MM.1S (cell line): Measurements from ENCODE around the gene DPAGT1.

Source experiments
- DNase-seq: peaks from one replicate; pipeline ENCODE4 v3.0.0-alpha.2; 2015
- H2AFZ ChIP-seq: fragments of 300-600 bp; sonication (generic); 2 replicates; pipeline ENCODE4 v1.6.0; 2016; ENCODE audit warnings: antibody characterized with exemption, low read length
- H3F3A ChIP-seq: fragments of 300-600 bp; sonication (generic); 2 replicates; pipeline ENCODE4 v1.6.1; 2016; ENCODE audit warnings: mild to moderate bottlenecking, antibody characterized with exemption, low read length, moderate library complexity, mixed read lengths; ENCODE audit not compliant: insufficient read depth
- H3K27ac ChIP-seq: fragments of 300-600 bp; sonication (generic); 2 replicates; pipeline ENCODE4 v1.5.1; 2016; ENCODE audit warnings: mild to moderate bottlenecking, low read length
- H3K27me3 ChIP-seq: fragments of 300-600 bp; sonication (generic); replicated peaks from 2 replicates; pipeline ENCODE4 v1.6.0; 2016; ENCODE audit warnings: low read length; ENCODE audit not compliant: insufficient read depth
- H3K36me3 ChIP-seq: fragments of 300-600 bp; sonication (generic); replicated peaks from 2 replicates; pipeline ENCODE4 v1.6.1; 2016; ENCODE audit warnings: mild to moderate bottlenecking, low read length, mixed read lengths; ENCODE audit not compliant: insufficient read depth
- H3K4me1 ChIP-seq: fragments of 300-600 bp; sonication (generic); 2 replicates; pipeline ENCODE4 v1.6.1; 2016; ENCODE audit warnings: low read length, mixed read lengths
- H3K4me2 ChIP-seq: fragments of 300-600 bp; sonication (generic); 2 replicates; pipeline ENCODE4 v1.6.0; 2016; ENCODE audit warnings: low read depth, low read length
- H3K4me3 ChIP-seq: fragments of 300-600 bp; sonication (generic); 2 replicates; pipeline ENCODE4 v1.5.1; 2016; ENCODE audit warnings: low read length, mixed read lengths
- H3K79me2 ChIP-seq: fragments of 300-600 bp; sonication (generic); 2 replicates; pipeline ENCODE4 v1.6.1; 2016; ENCODE audit warnings: mixed run types, low read length, mixed read lengths
- H3K9ac ChIP-seq: fragments of 300-600 bp; sonication (generic); 2 replicates; pipeline ENCODE4 v1.6.1; 2016; ENCODE audit warnings: low read length, mixed read lengths
- H3K9me2 ChIP-seq: fragments of 300-600 bp; sonication (generic); replicated peaks from 2 replicates; pipeline ENCODE4 v1.6.1; 2016; ENCODE audit warnings: mild to moderate bottlenecking, low read length, mixed read lengths; ENCODE audit not compliant: insufficient read depth
- H3K9me3 ChIP-seq: fragments of 300-600 bp; sonication (generic); replicated peaks from 2 replicates; pipeline ENCODE4 v1.6.1; 2016; ENCODE audit warnings: mild to moderate bottlenecking, low read length, mixed read lengths; ENCODE audit not compliant: insufficient read depth
- H4K20me1 ChIP-seq: fragments of 300-600 bp; sonication (generic); 2 replicates; pipeline ENCODE4 v1.6.1; 2016; ENCODE audit warnings: mild to moderate bottlenecking, low read length, moderate library complexity, mixed read lengths; ENCODE audit not compliant: insufficient read depth
- CTCF ChIP-seq: fragments of 300-600 bp; sonication (generic); IDR thresholded peaks from 2 replicates; pipeline ENCODE4 v1.5.1; 2016; ENCODE audit warnings: antibody characterized with exemption, low read length, mixed read lengths
- EZH2 ChIP-seq: fragments of 300-600 bp; sonication (generic); optimal IDR thresholded peaks from 2 replicates; pipeline ENCODE3; 2017; ENCODE audit warnings: low read depth, mild to moderate bottlenecking, antibody characterized with exemption, low read length, mixed read lengths
- EZH2phosphoT487 ChIP-seq: fragments of 300-600 bp; sonication (generic); IDR thresholded peaks from 2 replicates; pipeline ENCODE4 v1.6.1; 2018; ENCODE audit warnings: antibody characterized with exemption, low read length

DPAGT1 gene

GRCh38 chr11:119108146-119108856, 6.6 kb upstream of the DPAGT1 start:
- no peaks in the 10 kb centered on the region for H3K9me3 ChIP-seq
- H3K9ac ChIP-seq = peak overlapping the region; percentile 89
- 0 out of 2 replicates have a peak, but pooled peaks cover 5% of the 10 kb centered on the region for H3K36me3 ChIP-seq
- H3K27me3 ChIP-seq = no peaks in the 10 kb centered on the region
- H3K4me1 ChIP-seq = peaks cover 29% of the 10 kb centered on the region
- peaks cover 50% of the 10 kb centered on the region for H3K79me2 ChIP-seq
- peak overlapping the region; percentile 84 for H3K4me3 ChIP-seq
- TF ChIP-seq CTCF (no peak), EZH2 (no peak), EZH2phosphoT487 (no peak)
- peak overlapping the region; percentile 75; the same call in 1 of the 2 replicates for H3K27ac ChIP-seq
- no peaks in the 10 kb centered on the region for H3K9me2 ChIP-seq
- H4K20me1 ChIP-seq = no peaks in the 10 kb centered on the region
- peaks cover 21% of the 10 kb centered on the region for H3F3A ChIP-seq
- peak; percentile 72 for DNase-seq
- H3K4me2 ChIP-seq = peak overlapping the region; percentile 98
- peak overlapping the region; percentile 62 for H2AFZ ChIP-seq

- DNase-seq = no peak
- Histone ChIP-seq H3K27ac (peak overlapping the region; percentile 75; the same call in 1 of the 2 replicates), H3K9ac (peak overlapping the region; percentile 89), H3K4me2 (peak overlapping the region; percentile 98), H3K9me3 (no peaks in the 10 kb centered on the region), H2AFZ (peak overlapping the region; percentile 62), H4K20me1 (no peaks in the 10 kb centered on the region), H3K4me3 (peak overlapping the region; percentile 84), H3K36me3 (0 out of 2 replicates have a peak, but pooled peaks cover 5% of the 10 kb centered on the region), H3K79me2 (peaks cover 53% of the 10 kb centered on the region), H3K4me1 (peaks cover 33% of the 10 kb centered on the region), H3F3A (peaks cover 27% of the 10 kb centered on the region), H3K9me2 (no peaks in the 10 kb centered on the region), H3K27me3 (no peaks in the 10 kb centered on the region)
- TF ChIP-seq EZH2 (no peak), CTCF (no peak), EZH2phosphoT487 (no peak)
Observed at GRCh38 chr11:119107538-119108145, 6.0 kb upstream of the DPAGT1 start.

- Histone ChIP-seq H3K9ac (peak within 1 kb of the TSS; percentile 89), H4K20me1 (no peaks in the 10 kb centered on the region), H3K9me2 (no peaks in the 10 kb centered on the region), H3K27ac (peak within 1 kb of the TSS; percentile 75; the same call in 1 of the 2 replicates), H3K4me3 (peak within 1 kb of the TSS; percentile 84), H3F3A (peaks cover 32% of the 10 kb centered on the region), H2AFZ (peak within 1 kb of the TSS; percentile 90), H3K27me3 (no peaks in the 10 kb centered on the region), H3K9me3 (no peaks in the 10 kb centered on the region), H3K36me3 (0 out of 2 replicates have a peak, but pooled peaks cover 5% of the 10 kb centered on the region), H3K79me2 (peaks cover 53% of the 10 kb centered on the region), H3K4me2 (peak within 1 kb of the TSS; percentile 98), H3K4me1 (peaks cover 33% of the 10 kb centered on the region)
- peak; percentile 94 for DNase-seq
- TF ChIP-seq EZH2 = no peak
- no peak for TF ChIP-seq CTCF
- TF ChIP-seq EZH2phosphoT487 = no peak
Observed at GRCh38 chr11:119106564-119107537, 5.2 kb upstream of the DPAGT1 start, which contains the start of gene C2CD2L. Gene C2CD2L (plus strand): TSS chr11:119107344. CDS start chr11:119107742, 398 bp downstream.
